ENCODE data around the gene ZNF774. TPM values are rescaled to one million over a fixed set of nuclear protein-coding genes. Genes with fewer than 3 reads are reported as not detected.
"Not testable (repeated sequence)": the region's sequence is repeated elsewhere in the genome, so short reads cannot be mapped to it uniquely, and the experiment has no call there.

Gene ZNF774
- total and polyA plus RNA-seq, 10 of the 15 experiments (the other 5 are each of a cell fraction or from before 2014, with no cell fraction given) = 0.35 to 2.5 (median 1.7) TPM

DNA sequence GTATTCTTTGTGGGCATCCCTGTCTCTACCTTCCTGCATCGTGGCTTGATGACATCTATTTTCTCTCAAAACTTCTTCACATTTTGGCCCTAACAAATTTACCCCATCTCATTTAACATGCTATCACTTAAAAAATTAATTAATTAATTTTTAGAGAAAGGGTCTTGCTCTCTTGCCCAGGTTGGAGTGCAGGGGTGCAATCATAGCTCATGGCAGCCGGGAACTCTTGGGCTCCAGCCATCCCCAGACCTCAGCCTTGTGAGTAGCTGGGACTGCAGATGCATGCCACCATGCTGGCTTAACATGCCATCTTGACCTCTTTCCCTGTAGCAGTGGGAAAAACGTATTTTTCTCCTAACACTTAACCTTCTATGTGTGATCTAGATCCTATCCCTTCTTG, 56.6 kb downstream of the ZNF774 start (continued):
- TF ChIP-seq, protein P1, sequence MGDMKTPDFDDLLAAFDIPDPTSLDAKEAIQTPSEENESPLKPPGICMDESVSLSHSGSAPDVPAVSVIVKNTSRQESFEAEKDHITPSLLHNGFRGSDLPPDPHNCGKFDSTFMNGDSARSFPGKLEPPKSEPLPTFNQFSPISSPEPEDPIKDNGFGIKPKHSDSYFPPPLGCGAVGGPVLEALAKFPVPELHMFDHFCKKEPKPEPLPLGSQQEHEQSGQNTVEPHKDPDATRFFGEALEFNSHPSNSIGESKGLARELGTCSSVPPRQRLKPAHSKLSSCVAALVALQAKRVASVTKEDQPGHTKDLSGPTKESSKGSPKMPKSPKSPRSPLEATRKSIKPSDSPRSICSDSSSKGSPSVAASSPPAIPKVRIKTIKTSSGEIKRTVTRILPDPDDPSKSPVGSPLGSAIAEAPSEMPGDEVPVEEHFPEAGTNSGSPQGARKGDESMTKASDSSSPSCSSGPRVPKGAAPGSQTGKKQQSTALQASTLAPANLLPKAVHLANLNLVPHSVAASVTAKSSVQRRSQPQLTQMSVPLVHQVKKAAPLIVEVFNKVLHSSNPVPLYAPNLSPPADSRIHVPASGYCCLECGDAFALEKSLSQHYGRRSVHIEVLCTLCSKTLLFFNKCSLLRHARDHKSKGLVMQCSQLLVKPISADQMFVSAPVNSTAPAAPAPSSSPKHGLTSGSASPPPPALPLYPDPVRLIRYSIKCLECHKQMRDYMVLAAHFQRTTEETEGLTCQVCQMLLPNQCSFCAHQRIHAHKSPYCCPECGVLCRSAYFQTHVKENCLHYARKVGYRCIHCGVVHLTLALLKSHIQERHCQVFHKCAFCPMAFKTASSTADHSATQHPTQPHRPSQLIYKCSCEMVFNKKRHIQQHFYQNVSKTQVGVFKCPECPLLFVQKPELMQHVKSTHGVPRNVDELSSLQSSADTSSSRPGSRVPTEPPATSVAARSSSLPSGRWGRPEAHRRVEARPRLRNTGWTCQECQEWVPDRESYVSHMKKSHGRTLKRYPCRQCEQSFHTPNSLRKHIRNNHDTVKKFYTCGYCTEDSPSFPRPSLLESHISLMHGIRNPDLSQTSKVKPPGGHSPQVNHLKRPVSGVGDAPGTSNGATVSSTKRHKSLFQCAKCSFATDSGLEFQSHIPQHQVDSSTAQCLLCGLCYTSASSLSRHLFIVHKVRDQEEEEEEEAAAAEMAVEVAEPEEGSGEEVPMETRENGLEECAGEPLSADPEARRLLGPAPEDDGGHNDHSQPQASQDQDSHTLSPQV (IDR thresholded peaks at IDR 0.05) = no peak
- TF ChIP-seq RBBP5 (conservative IDR thresholded peaks at IDR 0.05) = no peak
- no peak for TF ChIP-seq ZBTB4 (CRISPR knock-in tag; IDR thresholded peaks at IDR 0.05)
- no peak for TF ChIP-seq MEF2A (IDR thresholded peaks at IDR 0.05; ENCODE audit: insufficient read depth, low read depth, low read length)

DNA sequence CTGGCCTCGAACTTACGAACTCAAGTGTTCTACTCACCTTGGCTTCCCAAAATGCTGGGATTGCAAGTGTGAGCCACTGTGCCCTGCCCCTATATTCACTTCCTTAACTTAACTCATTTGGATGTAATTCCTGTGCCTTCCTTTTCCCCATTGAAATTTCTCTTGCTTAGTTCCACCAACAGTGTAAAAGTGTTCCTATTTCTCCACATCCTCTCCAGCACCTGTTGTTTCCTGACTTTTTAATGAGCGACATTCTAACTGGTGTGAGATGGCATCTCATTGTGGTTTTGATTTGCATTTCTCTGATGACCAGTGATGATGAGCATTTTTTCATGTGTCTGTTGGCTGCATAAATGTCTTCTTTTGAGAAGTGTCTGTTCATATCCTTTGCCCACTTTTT, 57.5 kb downstream of the ZNF774 start:
- 76% methylated on average over 3 of the region's 3 CpGs for WGBS (ENCODE audit: insufficient coverage, insufficient replicate concordance, low lambda C conversion rate, missing lambda C conversion rate)
- ATAC-seq; POLR2A ChIA-PET; SMC1A ChIA-PET (ENCODE audit: uncharacterized antibody, unreplicated experiment); H3K4me3 ChIP-seq; H3K9ac ChIP-seq (ENCODE audit: control insufficient read depth, insufficient read depth, low read length); H3K27ac ChIP-seq (ENCODE audit: control insufficient read depth, insufficient read depth); H3K27me3 ChIP-seq (replicated peaks in 1 of 2; ENCODE audit: control insufficient read depth in 2 of 2, insufficient read depth in 2 of 2, low read length in 1 of 2); H3K36me3 ChIP-seq (ENCODE audit: control insufficient read depth in 2 of 2, insufficient read depth in 2 of 2, low read length in 1 of 2); in situ Hi-C loops (cut with MboI); CTCF ChIA-PET; RAD21 ChIA-PET (ENCODE audit: unreplicated experiment); BruUV-seq (replicated peaks); H4K20me1 ChIP-seq (ENCODE audit: control insufficient read depth, insufficient read depth); intact Hi-C loops (cut with micrococcal nuclease; ENCODE audit: unreplicated experiment); H3K9me3 ChIP-seq (replicated peaks; ENCODE audit: control insufficient read depth, insufficient read depth, low read length); DNase-seq (ENCODE audit: low read depth, low spot score); H3K4me2 ChIP-seq (ENCODE audit: control insufficient read depth, insufficient read depth); H2AFZ ChIP-seq (ENCODE audit: control insufficient read depth, low read depth, low read length); FAIRE-seq: not testable (repeated sequence)
- peaks cover 68% of the 10 kb centered on the region for H3K79me2 ChIP-seq (ENCODE audit: control insufficient read depth, insufficient read depth, low read length)
- peaks cover 23% of the 10 kb centered on the region for H3K4me1 ChIP-seq (ENCODE audit: control insufficient read depth, insufficient read depth, low read length)

- SMC1A ChIA-PET (ENCODE audit: uncharacterized antibody, unreplicated experiment); H3K9ac ChIP-seq (ENCODE audit: control insufficient read depth, insufficient read depth, low read length); H3K36me3 ChIP-seq (ENCODE audit: control insufficient read depth in 2 of 2, insufficient read depth in 2 of 2, low read length in 1 of 2); in situ Hi-C loops (cut with MboI); H3K4me3 ChIP-seq; H4K20me1 ChIP-seq (ENCODE audit: control insufficient read depth, insufficient read depth); CTCF ChIA-PET; H2AFZ ChIP-seq (ENCODE audit: control insufficient read depth, low read depth, low read length); H3K4me2 ChIP-seq (ENCODE audit: control insufficient read depth, insufficient read depth); BruUV-seq (replicated peaks); DNase-seq (ENCODE audit: low read depth, low spot score); H3K27me3 ChIP-seq (replicated peaks in 1 of 2; ENCODE audit: control insufficient read depth in 2 of 2, insufficient read depth in 2 of 2, low read length in 1 of 2); H3K9me3 ChIP-seq (replicated peaks; ENCODE audit: control insufficient read depth, insufficient read depth, low read length); intact Hi-C loops (cut with micrococcal nuclease; ENCODE audit: unreplicated experiment); RAD21 ChIA-PET (ENCODE audit: unreplicated experiment); ATAC-seq; POLR2A ChIA-PET; FAIRE-seq; H3K27ac ChIP-seq (ENCODE audit: control insufficient read depth, insufficient read depth): not testable (repeated sequence)
- Histone ChIP-seq H3K79me2 (ENCODE audit: control insufficient read depth, insufficient read depth, low read length) (peaks cover 70% of the 10 kb centered on the region), H3K4me1 (ENCODE audit: control insufficient read depth, insufficient read depth, low read length) (peaks cover 23% of the 10 kb centered on the region)
- 95% methylated on average over 4 of the region's 4 CpGs for WGBS (ENCODE audit: insufficient coverage, insufficient replicate concordance, low lambda C conversion rate, missing lambda C conversion rate)
These were observed 58.2 kb downstream of the ZNF774 start for GRCh38 chr15:90410316-90410715.
